Measurements from ENCODE around the gene YDJC.
"Not testable (repeated sequence)": the region's sequence is repeated elsewhere in the genome, so short reads cannot be mapped to it uniquely, and the experiment has no call there.

YDJC gene

GRCh38 chr22:21621025-21621424, 8.8 kb downstream of the YDJC start:
- H3K27ac ChIP-seq, result no peak overlapping the region
- TF ChIP-seq CTCF (IDR thresholded peaks at IDR 0.05) (no peak), ZFX (IDR thresholded peaks at IDR 0.05; ENCODE audit: borderline replicate concordance) (no peak)

GRCh38 chr22:21617337-21617736, 12.5 kb downstream of the YDJC start:
- not testable (repeated sequence) for H3K27ac ChIP-seq

GRCh38 chr22:21615731-21616130, 14.1 kb downstream of the YDJC start:
- TF ChIP-seq ZFX (IDR thresholded peaks at IDR 0.05; ENCODE audit: borderline replicate concordance) (no peak), CTCF (IDR thresholded peaks at IDR 0.05) (no peak)
- peak overlapping the region; percentile 25; the same call in 1 of the 2 replicates for H3K27ac ChIP-seq

GRCh38 chr22:21613553-21614233, 16.1 kb downstream of the YDJC start:
- TF ChIP-seq ZFX (IDR thresholded peaks at IDR 0.05; ENCODE audit: borderline replicate concordance) (no peak), CTCF (IDR thresholded peaks at IDR 0.05) (no peak)
- H3K27ac ChIP-seq, result no peak overlapping the region

GRCh38 chr22:21612858-21613257, 17.0 kb downstream of the YDJC start:
- no peak overlapping the region for H3K27ac ChIP-seq
- TF ChIP-seq CTCF (IDR thresholded peaks at IDR 0.05) (no peak), ZFX (IDR thresholded peaks at IDR 0.05; ENCODE audit: borderline replicate concordance) (no peak)

- no peak for TF ChIP-seq ZFX (IDR thresholded peaks at IDR 0.05; ENCODE audit: borderline replicate concordance)
- TF ChIP-seq CTCF (IDR thresholded peaks at IDR 0.05), result no peak
- H3K27ac ChIP-seq, result no peak overlapping the region
These were observed 18.4 kb downstream of the YDJC start for GRCh38 chr22:21611210-21611977.

GRCh38 chr22:21609556-21610157, 20.2 kb downstream of the YDJC start:
- not testable (repeated sequence) for H3K27ac ChIP-seq

GRCh38 chr22:21606775-21607174, 23.0 kb downstream of the YDJC start:
- no peak for TF ChIP-seq CTCF (IDR thresholded peaks at IDR 0.05)
- TF ChIP-seq ZFX (IDR thresholded peaks at IDR 0.05; ENCODE audit: borderline replicate concordance), result no peak
- H3K27ac ChIP-seq, result no peak overlapping the region

Data from 22Rv1 (cell line).